HepG2 (cell line): Measurements from ENCODE around the gene ANKRD13D. TPM values are rescaled to one million over a fixed set of nuclear protein-coding genes. Genes with fewer than 3 reads are reported as not detected.

Source experiments
- ATF1 ChIP-seq: IDR thresholded peaks from 2 replicates; pipeline ENCODE4 v1.6.1; 2016; ENCODE audit warnings: mild to moderate bottlenecking, control low read depth
- DRAP1 ChIP-seq: IDR thresholded peaks from 2 replicates; pipeline ENCODE4 v1.6.1; 2016; ENCODE audit warnings: missing genetic modification reagents, missing compliant biosample characterization
- EP300 ChIP-seq, 3 experiments: sonication (generic) in 1 of 3; formaldehyde crosslinking in 1 of 3; IDR thresholded peaks; 2 replicates each; pipeline versions ENCODE4 v1.5.1 to v1.6.1; 2011 to 2020; ENCODE audit warnings: low read depth in 2 of 3, low read length in 2 of 3, borderline replicate concordance in 1 of 3, improper control_type of control experiment in 1 of 3, mild to moderate bottlenecking in 1 of 3, missing genetic modification reagents in 1 of 3, moderate library complexity in 1 of 3
- HNF4A ChIP-seq: sonication (generic); formaldehyde crosslinking; IDR thresholded peaks from 2 replicates; pipeline ENCODE4 v1.4.0; 2020; ENCODE audit warnings: missing genetic modification reagents
- MTA1 ChIP-seq: sonication (generic); formaldehyde crosslinking; IDR thresholded peaks from 2 replicates; pipeline ENCODE4 v1.4.0; 2020; ENCODE audit warnings: missing genetic modification reagents, mild to moderate bottlenecking, borderline replicate concordance
- MXD4 ChIP-seq: IDR thresholded peaks from 2 replicates; pipeline ENCODE4 v1.6.1; 2016; ENCODE audit warnings: mild to moderate bottlenecking, missing biosample characterization, missing genetic modification reagents
- NCOA2 ChIP-seq: sonication (generic); formaldehyde crosslinking; IDR thresholded peaks from 2 replicates; pipeline ENCODE4 v1.8.0; 2022; ENCODE audit warnings: inconsistent platforms
- NR2C2 ChIP-seq: sonication (generic); formaldehyde crosslinking; IDR thresholded peaks from 2 replicates; pipeline ENCODE4 v1.4.0; 2020; ENCODE audit warnings: missing genetic modification reagents, mild to moderate bottlenecking, moderate library complexity, borderline replicate concordance
- NR2F2 ChIP-seq: IDR thresholded peaks from 2 replicates; pipeline ENCODE4 v1.6.1; 2012; ENCODE audit warnings: low read depth, inconsistent platforms, borderline replicate concordance
- NR2F6 ChIP-seq, 2 experiments: IDR thresholded peaks; 2 replicates each; pipeline ENCODE4 v1.6.1; 2016; ENCODE audit warnings: antibody characterized with exemption in 1 of 2, mild to moderate bottlenecking in 1 of 2
- NRL ChIP-seq: sonication (generic); formaldehyde crosslinking; IDR thresholded peaks from 2 replicates; pipeline ENCODE4 v1.5.0; 2020; ENCODE audit warnings: missing genetic modification reagents, mild to moderate bottlenecking, moderate library complexity, borderline replicate concordance
- RARA ChIP-seq: IDR thresholded peaks from 2 replicates; pipeline ENCODE4 v1.6.1; 2016; ENCODE audit warnings: missing genetic modification reagents, missing compliant biosample characterization
- SOX6 ChIP-seq, 2 experiments: fragments of 450-650 bp in 1 of 2; sonication (generic) in 1 of 2; formaldehyde crosslinking in 1 of 2; IDR thresholded peaks; 2 replicates each; pipeline versions ENCODE4 v1.4.0 to v1.6.1; 2017 to 2020; ENCODE audit warnings: antibody characterized with exemption in 1 of 2, mild to moderate bottlenecking in 1 of 2, missing genetic modification reagents in 1 of 2
- ZNF205 ChIP-seq: IDR thresholded peaks from 2 replicates; pipeline ENCODE4 v1.6.1; 2018; ENCODE audit warnings: missing biosample characterization, missing genetic modification reagents
- polyA plus RNA-seq, 8 experiments: library from polyadenylated mRNA; depleted of rRNA in 3 of 8; stranded (reverse) in 7 of 8; unstranded in 1 of 8; fragments of >200 nt; fragmentation: Illumina TruSeq in 4 of 8; extraction: Trizol in 4 of 8; gene quantifications; 2 replicates each; pipeline versions ENCODE4 v1.2.1 to v1.2.3, GENCODE V29; 2011 to 2016; ENCODE audit warnings: low read depth in 4 of 8, missing spikeins in 1 of 8, mixed read lengths in 1 of 8; ENCODE audit not compliant: insufficient read depth in 1 of 8
- total RNA-seq, 5 experiments: library from RNA; depleted of rRNA; stranded (reverse); fragments of >200 nt; fragmentation: Illumina TruSeq; extraction: Trizol; gene quantifications; 2 replicates each; pipeline ENCODE4 v1.2.3, GENCODE V29; 2016; ENCODE audit warnings: low read depth in 1 of 5
- TF ChIP-seq, protein P1 (sequence below): sonication (generic); formaldehyde crosslinking; conservative IDR thresholded peaks from 2 replicates; pipeline ENCODE4 v1.4.0; 2020; ENCODE audit warnings: mild to moderate bottlenecking, missing genetic modification reagents, moderate library complexity
- TF ChIP-seq, protein P2 (sequence below): sonication (generic); formaldehyde crosslinking; IDR thresholded peaks from 2 replicates; pipeline ENCODE4 v1.4.0; 2020; ENCODE audit warnings: missing genetic modification reagents
- TF ChIP-seq, protein P3 (sequence below): sonication (generic); formaldehyde crosslinking; IDR thresholded peaks from 2 replicates; pipeline ENCODE4 v1.5.1; 2020; ENCODE audit warnings: mild to moderate bottlenecking, missing genetic modification reagents, moderate library complexity
- TF ChIP-seq, protein P4 (sequence below): sonication (generic); IDR thresholded peaks from 2 replicates; pipeline ENCODE4 v1.6.1; 2016; ENCODE audit warnings: low read depth, borderline replicate concordance

The ANKRD13D gene
- total and polyA plus RNA-seq, 2 of the 13 experiments (the other 11 are each of a cell fraction or from before 2014, with no cell fraction given), result 18.6 to 27.3 TPM

GRCh38 chr11:67248653-67249052 lies 40.5 kb upstream of the ANKRD13D start (continued):
- TF ChIP-seq, protein P1, sequence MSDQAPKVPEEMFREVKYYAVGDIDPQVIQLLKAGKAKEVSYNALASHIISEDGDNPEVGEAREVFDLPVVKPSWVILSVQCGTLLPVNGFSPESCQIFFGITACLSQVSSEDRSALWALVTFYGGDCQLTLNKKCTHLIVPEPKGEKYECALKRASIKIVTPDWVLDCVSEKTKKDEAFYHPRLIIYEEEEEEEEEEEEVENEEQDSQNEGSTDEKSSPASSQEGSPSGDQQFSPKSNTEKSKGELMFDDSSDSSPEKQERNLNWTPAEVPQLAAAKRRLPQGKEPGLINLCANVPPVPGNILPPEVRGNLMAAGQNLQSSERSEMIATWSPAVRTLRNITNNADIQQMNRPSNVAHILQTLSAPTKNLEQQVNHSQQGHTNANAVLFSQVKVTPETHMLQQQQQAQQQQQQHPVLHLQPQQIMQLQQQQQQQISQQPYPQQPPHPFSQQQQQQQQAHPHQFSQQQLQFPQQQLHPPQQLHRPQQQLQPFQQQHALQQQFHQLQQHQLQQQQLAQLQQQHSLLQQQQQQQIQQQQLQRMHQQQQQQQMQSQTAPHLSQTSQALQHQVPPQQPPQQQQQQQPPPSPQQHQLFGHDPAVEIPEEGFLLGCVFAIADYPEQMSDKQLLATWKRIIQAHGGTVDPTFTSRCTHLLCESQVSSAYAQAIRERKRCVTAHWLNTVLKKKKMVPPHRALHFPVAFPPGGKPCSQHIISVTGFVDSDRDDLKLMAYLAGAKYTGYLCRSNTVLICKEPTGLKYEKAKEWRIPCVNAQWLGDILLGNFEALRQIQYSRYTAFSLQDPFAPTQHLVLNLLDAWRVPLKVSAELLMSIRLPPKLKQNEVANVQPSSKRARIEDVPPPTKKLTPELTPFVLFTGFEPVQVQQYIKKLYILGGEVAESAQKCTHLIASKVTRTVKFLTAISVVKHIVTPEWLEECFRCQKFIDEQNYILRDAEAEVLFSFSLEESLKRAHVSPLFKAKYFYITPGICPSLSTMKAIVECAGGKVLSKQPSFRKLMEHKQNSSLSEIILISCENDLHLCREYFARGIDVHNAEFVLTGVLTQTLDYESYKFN (CRISPR knock-in tag), result peak; percentile 44; the same call in 1 of the 2 replicates
- 0 out of 2 replicates have a peak, but pooled peaks have one; percentile 33 for TF ChIP-seq NR2F2
- TF ChIP-seq MTA1 (CRISPR knock-in tag), result peak; percentile 50; the same call in 1 of the 2 replicates
- TF ChIP-seq NRL (CRISPR knock-in tag), result peak; percentile 57; the same call in 1 of the 2 replicates
- TF ChIP-seq NCOA2 (CRISPR knock-in tag), result 0 out of 2 replicates have a peak, but pooled peaks have one; percentile 27
- TF ChIP-seq ZNF205 (CRISPR knock-in tag), result peak; percentile 95
- peak; percentile 23; the same call in 1 of the 2 replicates for TF ChIP-seq MXD4
- TF ChIP-seq RARA (CRISPR knock-in tag), result peak; percentile 70
- TF ChIP-seq SOX6 (IDR thresholded peaks at IDR 0.05), result no peak
- TF ChIP-seq SOX6 (CRISPR knock-in tag; IDR thresholded peaks at IDR 0.05), result no peak; the same call in 1 of the 2 replicates
- 0 out of 2 replicates have a peak, but pooled peaks have one; percentile 13 for TF ChIP-seq DRAP1 (CRISPR knock-in tag)
- TF ChIP-seq HNF4A (CRISPR knock-in tag), result peak; percentile 71; the same call in 1 of the 2 replicates
- 0 out of 4 replicates have a peak, but pooled peaks of 1 of the 2 experiments have one; percentile 29 for TF ChIP-seq EP300 (IDR thresholded peaks at IDR 0.05; ENCODE audit: low read depth in 2 of 2, low read length in 2 of 2)
- TF ChIP-seq EP300 (CRISPR knock-in tag; IDR thresholded peaks at IDR 0.05; ENCODE audit: borderline replicate concordance), result no peak
- TF ChIP-seq, protein P2, sequence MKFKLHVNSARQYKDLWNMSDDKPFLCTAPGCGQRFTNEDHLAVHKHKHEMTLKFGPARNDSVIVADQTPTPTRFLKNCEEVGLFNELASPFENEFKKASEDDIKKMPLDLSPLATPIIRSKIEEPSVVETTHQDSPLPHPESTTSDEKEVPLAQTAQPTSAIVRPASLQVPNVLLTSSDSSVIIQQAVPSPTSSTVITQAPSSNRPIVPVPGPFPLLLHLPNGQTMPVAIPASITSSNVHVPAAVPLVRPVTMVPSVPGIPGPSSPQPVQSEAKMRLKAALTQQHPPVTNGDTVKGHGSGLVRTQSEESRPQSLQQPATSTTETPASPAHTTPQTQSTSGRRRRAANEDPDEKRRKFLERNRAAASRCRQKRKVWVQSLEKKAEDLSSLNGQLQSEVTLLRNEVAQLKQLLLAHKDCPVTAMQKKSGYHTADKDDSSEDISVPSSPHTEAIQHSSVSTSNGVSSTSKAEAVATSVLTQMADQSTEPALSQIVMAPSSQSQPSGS, result no peak
- 0 out of 2 replicates have a peak, but pooled peaks have one; percentile 16 for TF ChIP-seq NR2C2 (CRISPR knock-in tag)
- TF ChIP-seq, protein P3, sequence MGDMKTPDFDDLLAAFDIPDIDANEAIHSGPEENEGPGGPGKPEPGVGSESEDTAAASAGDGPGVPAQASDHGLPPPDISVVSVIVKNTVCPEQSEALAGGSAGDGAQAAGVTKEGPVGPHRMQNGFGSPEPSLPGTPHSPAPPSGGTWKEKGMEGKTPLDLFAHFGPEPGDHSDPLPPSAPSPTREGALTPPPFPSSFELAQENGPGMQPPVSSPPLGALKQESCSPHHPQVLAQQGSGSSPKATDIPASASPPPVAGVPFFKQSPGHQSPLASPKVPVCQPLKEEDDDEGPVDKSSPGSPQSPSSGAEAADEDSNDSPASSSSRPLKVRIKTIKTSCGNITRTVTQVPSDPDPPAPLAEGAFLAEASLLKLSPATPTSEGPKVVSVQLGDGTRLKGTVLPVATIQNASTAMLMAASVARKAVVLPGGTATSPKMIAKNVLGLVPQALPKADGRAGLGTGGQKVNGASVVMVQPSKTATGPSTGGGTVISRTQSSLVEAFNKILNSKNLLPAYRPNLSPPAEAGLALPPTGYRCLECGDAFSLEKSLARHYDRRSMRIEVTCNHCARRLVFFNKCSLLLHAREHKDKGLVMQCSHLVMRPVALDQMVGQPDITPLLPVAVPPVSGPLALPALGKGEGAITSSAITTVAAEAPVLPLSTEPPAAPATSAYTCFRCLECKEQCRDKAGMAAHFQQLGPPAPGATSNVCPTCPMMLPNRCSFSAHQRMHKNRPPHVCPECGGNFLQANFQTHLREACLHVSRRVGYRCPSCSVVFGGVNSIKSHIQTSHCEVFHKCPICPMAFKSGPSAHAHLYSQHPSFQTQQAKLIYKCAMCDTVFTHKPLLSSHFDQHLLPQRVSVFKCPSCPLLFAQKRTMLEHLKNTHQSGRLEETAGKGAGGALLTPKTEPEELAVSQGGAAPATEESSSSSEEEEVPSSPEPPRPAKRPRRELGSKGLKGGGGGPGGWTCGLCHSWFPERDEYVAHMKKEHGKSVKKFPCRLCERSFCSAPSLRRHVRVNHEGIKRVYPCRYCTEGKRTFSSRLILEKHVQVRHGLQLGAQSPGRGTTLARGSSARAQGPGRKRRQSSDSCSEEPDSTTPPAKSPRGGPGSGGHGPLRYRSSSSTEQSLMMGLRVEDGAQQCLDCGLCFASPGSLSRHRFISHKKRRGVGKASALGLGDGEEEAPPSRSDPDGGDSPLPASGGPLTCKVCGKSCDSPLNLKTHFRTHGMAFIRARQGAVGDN (CRISPR knock-in tag), result peak; percentile 70
- 0 out of 2 replicates have a peak, but pooled peaks have one; percentile 38 for TF ChIP-seq ATF1 (CRISPR knock-in tag)
- TF ChIP-seq, protein P4, sequence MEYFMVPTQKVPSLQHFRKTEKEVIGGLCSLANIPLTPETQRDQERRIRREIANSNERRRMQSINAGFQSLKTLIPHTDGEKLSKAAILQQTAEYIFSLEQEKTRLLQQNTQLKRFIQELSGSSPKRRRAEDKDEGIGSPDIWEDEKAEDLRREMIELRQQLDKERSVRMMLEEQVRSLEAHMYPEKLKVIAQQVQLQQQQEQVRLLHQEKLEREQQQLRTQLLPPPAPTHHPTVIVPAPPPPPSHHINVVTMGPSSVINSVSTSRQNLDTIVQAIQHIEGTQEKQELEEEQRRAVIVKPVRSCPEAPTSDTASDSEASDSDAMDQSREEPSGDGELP, result 0 out of 2 replicates have a peak, but pooled peaks have one; percentile 35
- TF ChIP-seq NR2F6 (IDR thresholded peaks at IDR 0.05), result no peak
- TF ChIP-seq NR2F6 (CRISPR knock-in tag; IDR thresholded peaks at IDR 0.05), result peak; percentile 55; the same call in 1 of the 2 replicates
